Memory B cell (primary cell): ENCODE results near the gene RASA3.

ENCODE experiments used
- ATAC-seq: fragments of 150-1000 bp; cut with Tn5 transposase; 2 replicates; pipeline ENCODE4 v1.10.0; 2021; ENCODE audit warnings: low read depth, mild to moderate bottlenecking, moderate library complexity
- DNase-seq, 2 donors: peaks; one replicate each; pipeline ENCODE4 v3.0.0; 2022; ENCODE audit warnings: low spot score in 2 of 2
- H3K27ac Mint-ChIP-seq: one replicate; pipeline ENCODE4 v1.8.0; 2022; ENCODE audit warnings: mild to moderate bottlenecking, moderate library complexity, mixed read lengths
- H3K27me3 Mint-ChIP-seq: one replicate; pipeline ENCODE4 v1.8.0; 2022; ENCODE audit warnings: mixed read lengths
- H3K36me3 Mint-ChIP-seq: one replicate; pipeline ENCODE4 v1.8.0; 2022; ENCODE audit warnings: mild to moderate bottlenecking, mixed read lengths
- H3K4me1 Mint-ChIP-seq: one replicate; pipeline ENCODE4 v1.8.0; 2022; ENCODE audit warnings: mixed read lengths
- H3K4me3 Mint-ChIP-seq: one replicate; pipeline ENCODE4 v1.8.0; 2022; ENCODE audit warnings: mild to moderate bottlenecking, moderate library complexity, mixed read lengths
- H3K9me3 Mint-ChIP-seq: one replicate; pipeline ENCODE4 v1.8.0; 2022; ENCODE audit warnings: mixed read lengths

Gene RASA3

DNA sequence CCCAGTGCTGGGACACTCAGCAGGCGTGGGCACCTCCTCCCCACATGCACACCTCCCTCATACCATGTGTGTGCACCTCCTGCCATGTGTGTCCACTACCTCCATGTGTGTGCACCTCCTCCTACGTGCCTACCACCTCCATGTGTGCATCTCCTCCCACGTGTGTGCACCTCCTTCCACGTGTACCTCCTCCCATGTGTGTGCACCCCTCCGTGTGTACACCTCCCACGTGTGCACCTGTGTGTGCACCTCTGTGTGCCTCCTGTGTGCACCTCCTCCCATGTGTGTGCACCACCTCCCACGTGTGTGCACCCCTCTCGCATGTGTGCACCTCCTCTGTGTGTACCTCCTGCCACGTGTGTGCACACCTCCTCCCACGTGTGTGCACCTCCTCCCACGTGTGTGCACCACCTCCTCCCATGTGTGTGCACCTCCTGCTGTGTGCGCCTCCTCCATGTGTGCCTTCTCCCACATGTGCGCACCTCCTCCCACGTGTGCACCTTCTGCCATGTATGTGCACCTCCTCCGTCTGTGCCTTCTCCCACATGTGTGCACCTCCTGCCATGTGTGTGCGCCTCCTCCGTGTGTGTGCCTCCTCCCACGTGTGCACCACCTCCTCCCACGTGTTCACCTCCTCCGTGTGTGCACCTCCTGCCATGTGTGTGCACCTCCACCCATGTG lies 152.5 kb downstream of the RASA3 start:
- Mint-ChIP-seq H3K36me3 (peaks cover 49% of the 10 kb centered on the region), H3K4me3 (no peak overlapping the region), H3K27ac (peak overlapping the region; percentile 71), H3K4me1 (no peaks in the 10 kb centered on the region), H3K27me3 (no peaks in the 10 kb centered on the region), H3K9me3 (peaks cover 3% of the 10 kb centered on the region)
- DNase-seq (no peak), ATAC-seq (no peak)

DNA sequence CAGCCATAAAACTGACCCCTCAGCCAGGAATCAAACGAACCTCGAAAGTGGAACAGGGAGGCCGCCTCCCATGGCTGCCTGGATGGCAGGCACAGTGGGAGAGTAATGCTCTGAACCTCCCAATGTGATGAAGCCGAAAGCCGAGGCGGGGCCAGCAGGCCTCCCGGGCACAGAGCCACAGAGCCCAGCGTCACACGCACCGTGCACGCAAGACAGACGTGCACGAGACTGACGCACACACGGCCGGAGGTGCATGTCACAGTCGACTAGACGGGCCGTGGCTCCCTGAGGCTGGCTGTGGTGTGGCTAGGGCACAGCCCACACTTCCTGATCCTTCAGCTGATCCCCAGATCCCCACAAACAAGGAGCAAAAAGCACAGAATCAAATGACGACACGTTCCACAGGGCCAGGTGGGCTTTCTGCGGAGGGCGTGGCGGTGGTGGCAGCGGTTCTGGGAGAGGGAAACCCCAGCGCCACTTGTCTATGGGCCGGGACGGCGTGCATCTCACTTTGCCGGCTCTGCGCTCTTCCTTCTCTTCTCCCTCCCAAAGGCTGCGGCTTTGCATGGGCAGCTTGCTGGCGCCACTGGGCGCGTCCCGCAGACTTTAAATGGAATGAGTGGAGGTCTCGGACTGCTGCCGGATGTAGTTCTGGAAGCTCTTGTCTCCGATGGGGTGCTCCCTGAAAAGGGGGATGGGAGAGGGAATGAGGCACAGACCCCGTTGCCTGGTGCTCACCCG lies 153.5 kb downstream of the RASA3 start:
- Mint-ChIP-seq H3K4me3 (no peak overlapping the region), H3K36me3 (peaks cover 45% of the 10 kb centered on the region), H3K27me3 (no peaks in the 10 kb centered on the region), H3K4me1 (no peaks in the 10 kb centered on the region), H3K9me3 (peaks cover 3% of the 10 kb centered on the region), H3K27ac (peak overlapping the region; percentile 71)
- DNase-seq (no peak), ATAC-seq (no peak)

DNA sequence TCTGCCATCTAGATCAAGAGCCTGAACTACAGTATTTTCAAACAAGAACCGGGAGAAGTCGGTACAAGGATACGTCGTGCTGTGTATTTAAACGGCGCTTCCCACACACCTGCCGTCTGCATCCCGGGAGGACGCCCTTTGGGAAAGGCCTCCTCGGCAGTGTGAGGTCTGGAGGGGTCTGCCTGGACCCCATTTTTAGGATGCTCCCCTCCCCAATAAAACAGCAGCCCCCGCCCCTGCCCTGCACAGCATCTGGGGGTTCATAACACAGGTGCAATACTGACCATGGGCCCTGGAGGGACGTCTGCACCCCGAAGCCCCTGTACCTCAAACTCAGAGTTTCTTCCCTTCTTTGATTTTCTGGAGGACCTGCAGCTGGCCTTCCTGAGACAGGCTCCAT lies 154.4 kb downstream of the RASA3 start:
- H3K36me3 Mint-ChIP-seq = peaks cover 44% of the 10 kb centered on the region
- DNase-seq = no peak
- no peak overlapping the region for H3K27ac Mint-ChIP-seq
- H3K4me1 Mint-ChIP-seq = no peaks in the 10 kb centered on the region
- H3K4me3 Mint-ChIP-seq = no peak overlapping the region
- ATAC-seq = no peak
- peaks cover 3% of the 10 kb centered on the region for H3K9me3 Mint-ChIP-seq
- no peaks in the 10 kb centered on the region for H3K27me3 Mint-ChIP-seq

DNA sequence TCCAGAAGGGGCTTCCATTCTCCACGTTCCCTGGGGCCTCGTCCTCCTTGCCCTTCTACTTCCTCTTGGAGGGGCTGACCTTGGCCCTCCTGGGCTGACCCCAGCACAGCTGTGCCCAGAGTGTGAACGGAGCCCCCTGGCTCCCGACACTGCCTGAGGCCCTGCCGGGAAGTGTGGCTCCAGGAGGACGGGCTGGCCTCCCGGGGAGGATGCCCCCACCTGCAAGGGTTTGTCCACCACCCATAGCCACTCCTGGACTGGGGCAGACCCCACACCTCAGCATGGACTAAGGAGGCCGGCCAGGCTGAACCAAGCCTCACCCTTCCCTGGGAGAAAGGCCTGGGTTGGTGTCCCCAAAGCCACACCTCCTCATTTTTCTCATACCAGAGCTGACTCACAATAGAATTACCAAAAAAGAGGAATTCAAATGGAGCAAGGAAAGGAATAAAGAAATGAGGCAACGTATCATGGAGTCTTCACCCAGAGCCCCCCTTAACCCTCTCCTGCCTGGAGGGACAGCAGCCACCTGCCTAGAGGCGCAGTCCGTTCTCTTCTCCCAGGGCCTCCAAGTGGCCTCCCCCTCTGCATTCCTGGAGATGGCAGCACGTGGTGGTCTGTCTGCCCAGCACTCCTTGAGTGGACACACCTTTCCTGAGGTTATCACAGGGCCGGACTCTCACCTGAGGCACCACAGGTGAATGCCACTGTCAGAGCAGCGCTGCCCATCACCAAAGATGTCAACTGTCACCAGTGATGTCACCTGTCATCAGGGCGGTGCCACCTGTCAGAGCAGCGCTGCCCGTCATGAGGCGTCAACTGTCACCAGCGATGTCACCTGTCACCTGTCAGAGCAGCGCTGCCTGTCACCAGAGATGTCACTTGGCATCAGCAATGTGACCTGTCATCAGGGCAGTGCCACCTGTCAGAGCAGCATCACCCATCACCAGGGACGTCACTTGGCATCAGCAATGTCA lies 155.4 kb downstream of the RASA3 start:
- no peaks in the 10 kb centered on the region for H3K4me1 Mint-ChIP-seq
- H3K4me3 Mint-ChIP-seq = no peak overlapping the region
- DNase-seq (no peak), ATAC-seq (no peak)
- peaks cover 3% of the 10 kb centered on the region for H3K9me3 Mint-ChIP-seq
- peak overlapping the region; percentile 53 for H3K27ac Mint-ChIP-seq
- peaks cover 40% of the 10 kb centered on the region for H3K36me3 Mint-ChIP-seq
- no peaks in the 10 kb centered on the region for H3K27me3 Mint-ChIP-seq

DNA sequence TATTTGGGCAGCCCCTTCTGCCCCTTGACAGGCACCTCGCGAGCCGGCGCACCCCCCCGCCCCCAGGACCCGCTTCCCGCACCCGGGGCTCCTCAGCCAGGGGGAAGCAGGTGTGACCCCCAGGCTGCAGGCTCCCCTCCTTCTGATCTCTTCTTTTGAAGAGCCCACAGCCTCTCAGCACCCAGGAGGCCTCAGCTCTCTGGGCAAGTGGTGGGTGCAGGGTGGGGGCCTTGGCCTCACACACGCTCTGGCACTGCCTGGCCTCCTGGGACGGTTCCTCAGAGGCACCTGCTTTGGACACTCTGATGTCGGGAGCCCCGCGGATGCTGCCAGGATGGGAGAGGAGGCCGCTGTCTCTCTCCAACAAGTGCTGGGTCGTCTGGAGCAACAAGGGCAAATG lies 157.0 kb downstream of the RASA3 start:
- Mint-ChIP-seq H3K27me3 (no peaks in the 10 kb centered on the region), H3K27ac (no peak overlapping the region), H3K4me3 (no peak overlapping the region), H3K9me3 (peaks cover 3% of the 10 kb centered on the region), H3K4me1 (no peaks in the 10 kb centered on the region), H3K36me3 (peaks cover 30% of the 10 kb centered on the region)
- ATAC-seq (no peak), DNase-seq (no peak)

DNA sequence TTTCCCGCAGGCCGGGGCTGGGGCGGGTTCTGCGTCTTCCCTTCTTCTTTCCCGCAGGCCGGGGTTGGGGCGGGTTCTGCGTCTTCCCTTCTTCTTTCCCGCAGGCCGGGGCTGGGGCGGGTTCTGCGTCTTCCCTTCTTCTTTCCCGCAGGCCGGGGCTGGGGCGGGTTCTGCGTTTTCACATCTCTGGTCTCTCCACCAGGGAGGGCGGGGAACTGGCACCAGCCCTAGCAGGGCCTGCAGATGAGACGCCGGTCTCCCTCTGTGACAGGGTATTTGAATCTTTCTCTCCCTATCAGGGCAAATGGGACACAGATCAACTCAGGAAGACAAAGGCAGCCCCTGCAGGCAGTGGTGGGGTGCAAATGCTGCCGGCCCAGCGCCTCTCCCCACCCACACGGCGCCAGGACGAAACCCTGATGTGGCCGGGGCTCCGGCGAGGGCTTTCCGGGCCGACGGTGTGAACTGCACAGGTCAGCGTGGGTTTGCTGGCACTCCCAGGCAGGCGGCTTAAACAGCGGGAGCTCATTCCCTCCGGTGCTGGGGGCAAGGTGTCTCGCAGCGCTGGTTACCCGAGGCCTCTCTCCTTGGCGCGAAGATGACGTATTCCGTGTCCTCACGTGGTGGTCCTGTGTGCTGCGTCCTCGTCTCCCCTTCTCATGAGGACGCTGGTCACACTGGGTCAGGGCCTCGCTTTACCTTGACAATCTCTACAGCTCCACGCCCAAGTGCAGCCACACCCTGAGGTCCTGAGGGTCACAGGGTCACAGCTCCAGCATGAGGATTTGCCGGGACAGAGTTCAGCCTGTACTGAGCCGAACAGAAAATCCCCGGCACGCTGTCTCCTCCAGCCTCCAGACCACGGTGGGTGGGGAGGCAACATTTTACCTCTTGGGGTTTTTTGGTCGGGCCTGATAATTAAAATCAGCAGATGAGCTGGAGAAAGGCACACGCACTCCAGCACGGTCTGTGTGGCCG lies 157.8 kb downstream of the RASA3 start:
- Mint-ChIP-seq H3K27ac (no peak overlapping the region), H3K27me3 (no peaks in the 10 kb centered on the region), H3K36me3 (peaks cover 22% of the 10 kb centered on the region), H3K4me3 (no peak overlapping the region), H3K9me3 (no peaks in the 10 kb centered on the region), H3K4me1 (no peaks in the 10 kb centered on the region)
- DNase-seq = no peak
- no peak for ATAC-seq

DNA sequence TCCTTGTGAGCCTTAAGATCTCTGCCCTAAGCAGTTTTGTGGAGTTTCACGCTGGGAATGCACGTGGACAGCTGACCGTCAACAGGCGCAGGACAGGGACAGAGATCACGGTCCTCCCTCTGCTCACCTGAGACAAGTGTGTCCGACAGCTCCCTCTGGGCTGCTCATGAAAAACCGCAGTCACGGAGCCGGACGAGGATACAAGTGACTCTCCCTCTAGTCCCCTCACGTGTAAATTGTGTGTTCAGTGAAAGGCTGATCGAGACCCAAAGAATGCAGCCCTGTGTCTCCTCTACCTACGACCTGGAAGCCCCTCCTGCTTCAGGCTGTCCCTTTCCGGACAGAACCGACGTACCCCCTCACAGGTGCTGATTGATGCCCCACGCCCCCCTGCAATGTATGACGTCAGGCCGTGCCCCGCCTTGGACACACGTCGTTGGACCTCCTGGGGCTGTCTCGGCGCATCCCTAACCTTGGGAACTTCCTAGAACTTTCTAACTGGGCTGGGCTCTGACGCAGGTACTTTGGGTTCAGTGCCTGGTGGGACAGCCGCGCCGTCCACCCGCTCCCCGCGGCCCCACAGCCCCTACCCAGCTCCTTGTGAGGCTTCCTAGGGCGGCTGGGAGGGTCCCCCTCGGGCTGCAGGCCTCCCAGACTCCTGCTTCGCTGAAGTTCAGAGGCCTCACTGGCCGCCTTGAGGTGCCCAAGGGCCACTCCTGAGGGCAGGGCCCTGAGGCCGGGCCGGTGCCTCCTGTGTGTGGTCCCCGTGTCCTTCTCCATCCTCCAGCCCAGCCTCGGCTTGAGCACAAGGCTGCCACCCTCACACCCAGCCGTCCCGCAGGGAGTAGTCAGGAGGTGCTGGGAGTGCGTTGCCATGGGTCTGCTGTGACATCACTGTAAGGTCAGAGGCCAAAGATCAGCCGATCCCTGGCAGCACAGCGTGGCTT lies 158.9 kb downstream of the RASA3 start, which contains the start of gene C13orf46:
C13orf46 (minus strand) TSS at position 859 of the 947 bp plus-strand sequence; CDS start at position 780, 79 bp downstream.
- ATAC-seq = no peak
- Mint-ChIP-seq H3K36me3 (peaks cover 18% of the 10 kb centered on the region), H3K4me3 (no peak within 1 kb of the TSS), H3K4me1 (no peaks in the 10 kb centered on the region), H3K27ac (no peak within 1 kb of the TSS), H3K9me3 (no peaks in the 10 kb centered on the region), H3K27me3 (no peaks in the 10 kb centered on the region)
- no peak for DNase-seq

DNA sequence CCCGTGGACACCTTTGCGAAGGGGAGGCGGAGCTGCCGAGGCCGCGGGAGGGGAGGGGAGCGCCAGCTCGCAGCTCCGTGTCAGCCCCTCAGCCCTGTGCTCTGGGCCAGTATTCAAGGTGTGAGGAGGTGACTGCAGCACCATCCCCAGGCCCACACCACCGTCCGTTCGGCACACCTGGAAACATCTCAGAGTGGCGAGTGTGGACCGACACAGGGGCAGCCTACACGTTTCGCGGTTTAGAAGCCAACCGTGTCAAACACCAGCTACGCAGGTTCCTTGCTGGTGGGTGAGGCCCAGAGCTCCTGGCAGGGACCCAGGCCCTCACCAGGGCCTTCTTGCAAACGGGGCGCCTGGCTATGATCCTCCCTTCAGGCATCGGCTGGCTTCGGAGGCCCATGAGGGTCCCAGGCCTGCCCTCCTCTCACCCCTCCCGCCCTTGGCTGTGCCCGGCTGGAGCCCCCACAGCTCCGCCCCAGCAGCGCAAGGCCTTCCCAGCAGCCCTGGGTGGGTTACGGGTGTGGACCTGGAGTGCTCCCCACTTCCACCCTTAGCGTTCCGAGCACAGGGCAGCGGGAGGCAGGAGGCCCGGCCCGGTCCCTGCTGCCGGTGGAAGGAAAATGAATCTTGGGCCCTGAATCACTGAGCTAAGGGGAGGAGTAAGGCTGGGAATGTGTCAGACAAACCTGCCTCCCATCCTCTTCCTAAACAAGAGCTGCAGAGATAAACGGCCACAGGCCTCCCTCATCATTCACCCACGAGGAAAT lies 159.8 kb downstream of the RASA3 start:
- H3K27ac Mint-ChIP-seq = no peak overlapping the region
- H3K4me3 Mint-ChIP-seq = no peak overlapping the region

DNA sequence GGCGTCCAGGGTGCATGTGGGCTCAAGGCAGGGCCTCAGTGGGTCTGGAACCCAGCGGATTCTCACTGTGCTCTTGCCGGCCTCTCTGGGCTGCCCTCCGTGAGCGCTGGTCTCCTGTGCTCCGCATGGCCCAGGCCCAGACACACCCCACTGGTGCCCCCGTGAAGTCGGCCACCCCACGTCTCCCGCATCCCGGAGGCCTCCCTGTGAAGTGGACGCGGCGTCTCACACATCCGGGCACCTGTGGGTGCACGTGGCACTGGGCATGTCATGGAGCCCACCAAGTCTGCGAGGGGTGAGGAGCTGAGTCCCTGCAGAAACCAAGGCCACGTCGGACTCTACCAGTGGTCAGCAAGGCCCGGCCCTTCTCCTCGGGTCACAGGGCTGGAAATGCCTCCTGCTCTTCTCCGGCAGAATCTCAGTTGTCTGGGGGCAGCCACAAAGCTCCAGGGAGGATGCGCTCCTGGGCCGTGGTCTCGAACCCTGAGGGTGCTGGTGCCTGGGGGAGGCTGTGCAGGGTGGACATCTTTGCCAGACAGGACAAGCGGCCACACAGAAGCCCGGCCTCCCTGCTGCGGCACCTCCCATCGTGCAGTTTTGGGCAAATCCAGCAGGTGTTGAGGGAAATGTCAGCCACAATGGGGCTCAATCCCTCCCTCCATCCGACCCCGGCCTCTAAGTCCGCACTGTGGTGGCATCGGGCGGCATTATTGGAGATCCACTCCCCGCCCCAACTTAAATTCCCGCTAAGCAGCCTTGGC lies 160.8 kb downstream of the RASA3 start:
- H3K4me3 Mint-ChIP-seq = no peak overlapping the region
- H3K9me3 Mint-ChIP-seq = no peaks in the 10 kb centered on the region
- no peak for DNase-seq
- H3K36me3 Mint-ChIP-seq = peaks cover 9% of the 10 kb centered on the region
- H3K4me1 Mint-ChIP-seq = no peaks in the 10 kb centered on the region
- H3K27ac Mint-ChIP-seq = no peak overlapping the region
- no peaks in the 10 kb centered on the region for H3K27me3 Mint-ChIP-seq
- no peak for ATAC-seq

More for the DNA sequence above, 159.8 kb downstream of the RASA3 start:
- no peak for DNase-seq
- H3K4me1 Mint-ChIP-seq = no peaks in the 10 kb centered on the region
- no peak for ATAC-seq
- no peaks in the 10 kb centered on the region for H3K27me3 Mint-ChIP-seq
- H3K36me3 Mint-ChIP-seq = peaks cover 14% of the 10 kb centered on the region
- H3K9me3 Mint-ChIP-seq = no peaks in the 10 kb centered on the region

DNA sequence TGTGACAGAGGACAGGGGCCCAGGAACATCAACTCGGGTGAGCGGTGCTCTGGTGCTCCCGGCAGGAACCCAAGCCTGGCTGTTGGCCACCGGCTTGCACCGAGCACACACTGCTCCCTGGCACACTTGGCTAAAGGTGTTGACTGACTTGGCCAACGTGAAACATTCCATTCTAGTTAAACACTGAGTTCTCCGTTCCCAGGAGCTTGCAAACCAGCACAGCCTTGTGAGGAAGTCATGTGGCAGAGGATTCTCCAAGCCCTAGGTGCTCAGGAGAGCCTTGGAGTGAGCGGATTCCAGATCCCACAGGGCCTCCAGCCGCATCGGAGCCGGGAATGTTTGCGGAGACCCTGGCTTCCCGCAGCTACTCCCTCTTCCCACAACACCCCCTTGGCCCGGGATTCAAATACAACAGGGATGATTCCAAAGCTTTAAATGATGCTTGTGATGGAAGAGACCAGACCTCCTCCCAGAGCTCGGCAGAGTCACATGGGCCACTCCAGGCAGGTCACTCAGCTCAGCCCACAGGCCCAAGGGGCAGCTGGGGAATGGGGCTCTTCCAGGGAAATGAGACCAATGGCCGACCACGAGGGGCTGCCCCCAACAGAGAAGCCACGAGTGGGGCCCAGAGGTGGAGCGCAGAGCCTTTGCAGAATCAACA lies 161.5 kb downstream of the RASA3 start:
- ATAC-seq = no peak
- no peaks in the 10 kb centered on the region for H3K27me3 Mint-ChIP-seq
- no peaks in the 10 kb centered on the region for H3K4me1 Mint-ChIP-seq
- H3K27ac Mint-ChIP-seq = no peak overlapping the region
- no peak overlapping the region for H3K4me3 Mint-ChIP-seq
- no peak for DNase-seq
- no peaks in the 10 kb centered on the region for H3K9me3 Mint-ChIP-seq
- peaks cover 5% of the 10 kb centered on the region for H3K36me3 Mint-ChIP-seq
